ENCODE data around the gene MEIOSIN. TPM values are rescaled to one million over a fixed set of nuclear protein-coding genes. Genes with fewer than 3 reads are reported as not detected.

MEIOSIN gene
- total and polyA plus RNA-seq, 2 of the 13 experiments (the other 11 are each of a cell fraction or from before 2014, with no cell fraction given): not detected

GRCh38 chr19:45770192-45771101 is 37.2 kb downstream of the MEIOSIN start (continued):
- TF ChIP-seq AGO1 (IDR thresholded peaks at IDR 0.05; ENCODE audit: low read depth, low read length, poor library complexity, severe bottlenecking): peak; percentile 99
- TF ChIP-seq TIGD3 (CRISPR knock-in tag; IDR thresholded peaks at IDR 0.05; ENCODE audit: borderline replicate concordance): peak; percentile 94; the same call in 1 of the 2 replicates
- TF ChIP-seq SNAPC2 (CRISPR knock-in tag; IDR thresholded peaks at IDR 0.05): peak; percentile 69; the same call in 1 of the 2 replicates
- TF ChIP-seq ZNF318 (CRISPR knock-in tag; IDR thresholded peaks at IDR 0.05): 0 out of 2 replicates have a peak, but pooled peaks have one; percentile 67
- no peak for TF ChIP-seq ZNF720 (CRISPR knock-in tag; IDR thresholded peaks at IDR 0.05)
- TF ChIP-seq ZFP36 (IDR thresholded peaks at IDR 0.05; ENCODE audit: borderline replicate concordance, low read depth, low read length, partially characterized antibody): no peak
- TF ChIP-seq ISL2 (CRISPR knock-in tag; IDR thresholded peaks at IDR 0.05): peak; percentile 58; the same call in 1 of the 2 replicates
- no peak for TF ChIP-seq SOX6 (IDR thresholded peaks at IDR 0.05)
- peak; percentile 75 for TF ChIP-seq SOX6 (CRISPR knock-in tag; IDR thresholded peaks at IDR 0.05)
- peak; percentile 92; the same call in 1 of the 2 replicates for TF ChIP-seq RFXAP (CRISPR knock-in tag; IDR thresholded peaks at IDR 0.05; ENCODE audit: borderline replicate concordance)
- TF ChIP-seq LCORL (IDR thresholded peaks at IDR 0.05): no peak
- peak; percentile 47 for TF ChIP-seq LCORL (CRISPR knock-in tag; IDR thresholded peaks at IDR 0.05)
- 0 out of 2 replicates have a peak, but pooled peaks have one; percentile 21 for TF ChIP-seq PBX3 (CRISPR knock-in tag; IDR thresholded peaks at IDR 0.05; ENCODE audit: borderline replicate concordance)
- TF ChIP-seq MLX (CRISPR knock-in tag; IDR thresholded peaks at IDR 0.05): 0 out of 2 replicates have a peak, but pooled peaks have one; percentile 34

All from HepG2 (cell line).